HCT116 (cell line): Measurements from ENCODE around the gene PLCB1. TPM values are rescaled to one million over a fixed set of nuclear protein-coding genes. Genes with fewer than 3 reads are reported as not detected.

ENCODE experiments used
- ATAC-seq: fragments of 200-7000 bp; cut with Tn5 transposase; 2 replicates; pipeline ENCODE4 v1.9.1; 2020; ENCODE audit warnings: mild to moderate bottlenecking, moderate library complexity
- BruUV-seq: library from RNA; stranded (reverse); fragments of 400-500 nt; replicated peaks from 2 replicates; lab custom pipeline; 2021; lab: Mats Ljungman, UMichigan
- CTCF ChIA-PET: fragments of 300-600 bp; sonication (Branson Sonifier 250); formaldehyde crosslinking; loops from one replicate; lab custom pipeline; 2021; ENCODE audit warnings: antibody characterized with exemption; lab: Charles Lee
- POLR2A ChIA-PET: fragments of 300-600, 350-600 bp; sonication (Branson Sonifier 250); formaldehyde crosslinking; loops from one replicate; lab custom pipeline; 2021; ENCODE audit warnings: antibody characterized with exemption; lab: Charles Lee
- RAD21 ChIA-PET, 2 experiments: fragments of 300-600 bp; sonication (Branson Sonifier 250); formaldehyde crosslinking; loops; one replicate each; lab custom pipeline; 2023; ENCODE audit warnings: low total read pairs in 2 of 2; ENCODE audit not compliant: uncharacterized antibody in 2 of 2, unreplicated experiment in 2 of 2, low non-redundant PET in 1 of 2; lab: Charles Lee
- DNase-seq: peaks from one replicate; pipeline ENCODE4 v3.0.0-alpha.2; 2010; ENCODE audit warnings: low read depth, low spot score
- H2AFZ ChIP-seq: fragments of 200-600 bp; shearing (Covaris generic), sonication (generic); 2 replicates; pipeline ENCODE4 v1.6.1; 2017; ENCODE audit warnings: low read depth, mixed run types, mixed read lengths, antibody characterized with exemption, low read length; ENCODE audit not compliant: poor library complexity, severe bottlenecking
- H3K27ac ChIP-seq: 2 replicates; pipeline ENCODE4 v1.5.1; 2012; ENCODE audit warnings: low read depth, low read length
- H3K27me3 ChIP-seq: fragments of 200-600 bp; sonication (generic); 2 replicates; pipeline ENCODE4 v1.6.1; 2016; ENCODE audit warnings: mixed run types, low read length, mixed read lengths; ENCODE audit not compliant: insufficient read depth
- H3K36me3 ChIP-seq, 2 experiments: fragments of 200-500 bp in 1 of 2; fragments of 200-600 bp in 1 of 2; sonication (Bioruptor generic) in 1 of 2; sonication (generic) in 1 of 2; 2 replicates each; pipeline versions ENCODE4 v1.5.1 to v1.6.1; 2014 to 2016; ENCODE audit warnings: low read length in 2 of 2, inconsistent platforms in 1 of 2, mixed read lengths in 1 of 2, mixed run types in 1 of 2; ENCODE audit not compliant: insufficient read depth in 2 of 2, control insufficient read depth in 1 of 2
- H3K4me1 ChIP-seq, 2 experiments: fragments of 200-600 bp in 1 of 2; sonication (generic) in 1 of 2; 2 replicates each; pipeline versions ENCODE4 v1.5.1 to v1.6.1; 2012 to 2017; ENCODE audit warnings: low read length in 2 of 2, inconsistent platforms in 1 of 2, mild to moderate bottlenecking in 1 of 2, mixed read lengths in 1 of 2, mixed run types in 1 of 2, moderate library complexity in 1 of 2; ENCODE audit not compliant: insufficient read depth in 2 of 2, control insufficient read depth in 1 of 2
- H3K4me2 ChIP-seq: fragments of 200-600 bp; sonication (generic); 2 replicates; pipeline ENCODE4 v1.6.1; 2017; ENCODE audit warnings: mixed run types, low read length, mixed read lengths
- H3K4me3 ChIP-seq, 2 experiments: fragments of 200-600 bp in 1 of 2; sonication (generic) in 1 of 2; replicated peaks in 1 of 2; 2 replicates each; pipeline ENCODE4 v1.5.1; 2011 to 2016; ENCODE audit warnings: low read length in 2 of 2, control low read depth in 1 of 2, low read depth in 1 of 2, mild to moderate bottlenecking in 1 of 2, mixed read lengths in 1 of 2, mixed run types in 1 of 2
- H3K79me2 ChIP-seq: fragments of 200-600 bp; sonication (generic); 2 replicates; pipeline ENCODE4 v1.6.1; 2017; ENCODE audit warnings: mild to moderate bottlenecking, mixed run types, low read length, moderate library complexity, mixed read lengths; ENCODE audit not compliant: insufficient read depth
- H3K9ac ChIP-seq: fragments of 200-600 bp; sonication (generic); 2 replicates; pipeline ENCODE4 v1.6.1; 2016; ENCODE audit warnings: low read length, mixed read lengths
- H3K9me2 ChIP-seq: fragments of 200-600 bp; sonication (generic), shearing (Covaris generic); 2 replicates; pipeline ENCODE4 v1.6.1; 2017; ENCODE audit warnings: mixed run types, mild to moderate bottlenecking, moderate library complexity; ENCODE audit not compliant: insufficient read depth
- H3K9me3 ChIP-seq, 2 experiments: fragments of 200-500 bp in 1 of 2; fragments of 200-600 bp in 1 of 2; sonication (Bioruptor generic) in 1 of 2; sonication (generic) in 1 of 2; 2 replicates each; pipeline ENCODE4 v1.6.1; 2014 to 2017; ENCODE audit warnings: low read length in 2 of 2, mixed read lengths in 2 of 2, inconsistent platforms in 1 of 2, low read depth in 1 of 2, mild to moderate bottlenecking in 1 of 2, mixed run types in 1 of 2, moderate library complexity in 1 of 2; ENCODE audit not compliant: control insufficient read depth in 1 of 2, insufficient read depth in 1 of 2
- H4K20me1 ChIP-seq: fragments of 200-600 bp; sonication (generic), shearing (Covaris generic); 2 replicates; pipeline ENCODE4 v1.6.1; 2017; ENCODE audit warnings: mixed run types, mild to moderate bottlenecking, moderate library complexity; ENCODE audit not compliant: insufficient read depth
- CBX3 ChIP-seq: IDR thresholded peaks from 2 replicates; pipeline ENCODE4 v1.6.1; 2012; ENCODE audit warnings: low read depth
- CEBPB ChIP-seq: IDR thresholded peaks from 2 replicates; pipeline ENCODE4 v1.6.1; 2012; ENCODE audit warnings: low read depth
- CTCF ChIP-seq, 3 experiments: fragments of 200-600 bp in 1 of 3; sonication (generic) in 1 of 3; IDR thresholded peaks in 2 of 3; conservative IDR thresholded peaks in 1 of 3; 2 replicates each; pipeline ENCODE4 v1.5.1; 2012 to 2017; ENCODE audit warnings: low read depth in 2 of 3, low read length in 2 of 3, antibody characterized with exemption in 1 of 3, borderline replicate concordance in 1 of 3, control low read depth in 1 of 3, mild to moderate bottlenecking in 1 of 3, mixed read lengths in 1 of 3, mixed run types in 1 of 3, moderate library complexity in 1 of 3; ENCODE audit not compliant: insufficient read depth in 1 of 3
- ELF1 ChIP-seq: IDR thresholded peaks from 2 replicates; pipeline ENCODE4 v1.6.1; 2012; ENCODE audit warnings: low read depth, borderline replicate concordance
- EZH2 ChIP-seq: fragments of 200-600 bp; sonication (generic); IDR thresholded peaks from 2 replicates; pipeline ENCODE4 v1.6.1; 2017; ENCODE audit warnings: antibody characterized with exemption, mixed run types
- EZH2phosphoT487 ChIP-seq: fragments of 200-600 bp; IDR thresholded peaks from 2 replicates; pipeline ENCODE4 v1.6.1; 2018; ENCODE audit warnings: antibody characterized with exemption, borderline replicate concordance
- FOSL1 ChIP-seq: IDR thresholded peaks from 2 replicates; pipeline ENCODE4 v1.6.1; 2012; ENCODE audit warnings: low read depth
- JUND ChIP-seq: IDR thresholded peaks from 2 replicates; pipeline ENCODE4 v1.6.1; 2012
- MAX ChIP-seq: IDR thresholded peaks from 2 replicates; pipeline ENCODE4 v1.6.1; 2012
- POLR2A ChIP-seq: IDR thresholded peaks from 2 replicates; pipeline ENCODE4 v1.7.0; 2011; ENCODE audit warnings: borderline replicate concordance; ENCODE audit not compliant: insufficient read depth, insufficient read length; ENCODE audit errors: extremely low read depth
- POLR2AphosphoS5 ChIP-seq: IDR thresholded peaks from 2 replicates; pipeline ENCODE4 v1.6.1; 2011; ENCODE audit warnings: mild to moderate bottlenecking, low read depth, low read length, moderate library complexity
- SIN3A ChIP-seq: IDR thresholded peaks from 2 replicates; pipeline ENCODE4 v1.6.1; 2012; ENCODE audit warnings: low read depth
- SP1 ChIP-seq: IDR thresholded peaks from 2 replicates; pipeline ENCODE4 v1.6.1; 2012; ENCODE audit warnings: low read depth
- TCF7L2 ChIP-seq: IDR thresholded peaks from 2 replicates; pipeline ENCODE4 v1.7.0; 2011; ENCODE audit warnings: borderline replicate concordance, inconsistent platforms; ENCODE audit not compliant: insufficient read depth, insufficient read length; ENCODE audit errors: extremely low read depth
- YY1 ChIP-seq: IDR thresholded peaks from 2 replicates; pipeline ENCODE4 v1.6.1; 2011; ENCODE audit warnings: low read length, low read depth, moderate library complexity, mild to moderate bottlenecking; ENCODE audit not compliant: insufficient replicate concordance; ENCODE audit errors: extremely low read depth
- ZBTB33 ChIP-seq: IDR thresholded peaks from 2 replicates; pipeline ENCODE4 v1.6.1; 2011; ENCODE audit warnings: mild to moderate bottlenecking, low read length, moderate library complexity; ENCODE audit not compliant: insufficient replicate concordance; ENCODE audit errors: extremely low read depth
- ZFX ChIP-seq: fragments of 450-650 bp; IDR thresholded peaks from 2 replicates; pipeline ENCODE4 v1.6.1; 2017
- intact Hi-C: fragments of 100-400 bp; cut with micrococcal nuclease; formaldehyde crosslinking; loops from 2 replicates; pipeline ENCODE4 v1.10.0; 2022
- total RNA-seq: library from RNA; stranded (reverse); gene quantifications from one replicate; pipeline ENCODE4 v1.2.1, GENCODE V29; 2021; ENCODE audit not compliant: unreplicated experiment

Gene PLCB1
- total RNA-seq, 1 experiment from 2014 or later: 15.8 TPM

GRCh38 chr20:8756410-8756809 lies 624.3 kb downstream of the PLCB1 start:
- no peaks in the 10 kb centered on the region for H3K79me2 ChIP-seq
- H3K9me2 ChIP-seq: no peaks in the 10 kb centered on the region
- H3K4me3 ChIP-seq: no peak overlapping the region
- H3K36me3 ChIP-seq: no peaks in the 10 kb centered on the region
- BruUV-seq: no TSS peak
- TF ChIP-seq FOSL1: peak; percentile 49
- peak; percentile 27; the same call in 1 of the 2 replicates for TF ChIP-seq JUND
- no peak for TF ChIP-seq POLR2AphosphoS5
- no peaks in the 10 kb centered on the region for H3K27me3 ChIP-seq
- no peak overlapping the region for H3K9ac ChIP-seq
- H3K4me1 ChIP-seq: peaks cover 3 to 15% of the 10 kb centered on the region in 2 experiments; a peak in 3 of 4 replicates
- intact Hi-C loops: no loop called here
- RAD21 ChIA-PET: no interaction called here
- H2AFZ ChIP-seq: no peak overlapping the region
- no peaks in the 10 kb centered on the region for H4K20me1 ChIP-seq
- POLR2A ChIA-PET: no interaction called here
- no peaks in the 10 kb centered on the region for H3K9me3 ChIP-seq
- peak overlapping the region; percentile 23; the same call in 1 of the 2 replicates for H3K4me2 ChIP-seq
- CTCF ChIA-PET: interaction anchor here (0.8 to 2.6 kb wide), 2 partner anchors 581 to 637 kb away, joined by 3 to 14 read pairs; no protein-coding TSS in a partner anchor
- ATAC-seq (peak; percentile 85), DNase-seq (peak; percentile 18)
- H3K27ac ChIP-seq: no peak overlapping the region

GRCh38 chr20:8757146-8757545 lies 625.1 kb downstream of the PLCB1 start:
- Histone ChIP-seq H3K36me3 (no peaks in the 10 kb centered on the region), H3K9me2 (no peaks in the 10 kb centered on the region), H3K4me1 (peaks cover 3 to 15% of the 10 kb centered on the region in 2 experiments; a peak in 3 of 4 replicates), H3K9me3 (no peaks in the 10 kb centered on the region), H4K20me1 (no peaks in the 10 kb centered on the region), H3K9ac (no peak overlapping the region), H3K4me2 (0 out of 2 replicates have a peak overlapping the region, but pooled peaks have one; percentile 23), H3K79me2 (no peaks in the 10 kb centered on the region), H3K27me3 (no peaks in the 10 kb centered on the region), H2AFZ (no peak overlapping the region), H3K27ac (no peak overlapping the region), H3K4me3 (no peak overlapping the region)
- no peak for TF ChIP-seq ELF1
- TF ChIP-seq ZFX: no peak
- TF ChIP-seq SIN3A: no peak
- TF ChIP-seq CTCF (IDR thresholded peaks at IDR 0.05 in 2 of 3, conservative IDR thresholded peaks at IDR 0.05 in 1 of 3; ENCODE audit: borderline replicate concordance in 1 of 3, insufficient read depth in 1 of 3, low read depth in 2 of 3, low read length in 2 of 3): no peak
- TF ChIP-seq MAX: no peak
- no peak for TF ChIP-seq TCF7L2
- TF ChIP-seq EZH2phosphoT487: no peak
- TF ChIP-seq CBX3: no peak
- TF ChIP-seq CEBPB: no peak
- no peak for TF ChIP-seq SP1
- TF ChIP-seq ZBTB33: no peak
- no peak for TF ChIP-seq POLR2A
- no peak for TF ChIP-seq YY1
- no peak for TF ChIP-seq EZH2
- ATAC-seq: no peak
- ChIA-PET POLR2A (no interaction called here), CTCF (interaction anchor here (0.8 to 2.6 kb wide), 2 partner anchors 594 to 636 kb away, joined by 3 to 14 read pairs; no protein-coding TSS in a partner anchor), RAD21 (no interaction called here)
- intact Hi-C loops: no loop called here
- no TSS peak for BruUV-seq
- DNase-seq: no peak
